Right lobe of liver (tissue), 6 donors: ENCODE data around the gene GPR52. TPM values are rescaled to one million over a fixed set of nuclear protein-coding genes. Genes with fewer than 3 reads are reported as not detected.
A peak's percentile ranks its signal among the peaks of the same experiment; 100 is the strongest.

Source experiments
- ATAC-seq, 4 donors: fragments of 200-7000 bp; cut with Tn5 transposase; one replicate each; pipeline ENCODE4 v1.9.1; 2020; ENCODE audit warnings: mild to moderate bottlenecking in 4 of 4, moderate library complexity in 4 of 4
- DNase-seq, 3 donors: peaks; one replicate each; pipeline ENCODE4 v3.0.0-alpha.2; 2020
- H3K27ac ChIP-seq, 3 donors: fragments of 200-600 bp; one replicate each; pipeline ENCODE4 v1.8.0; 2022
- H3K27me3 ChIP-seq, 2 donors: fragments of 200-600 bp; one replicate each; pipeline ENCODE4 v1.8.0; 2022
- H3K36me3 ChIP-seq, 4 donors: fragments of 200-600 bp; sonication (generic) in 1 of 4; one replicate each; pipeline versions ENCODE4 v1.5.1 to v1.8.0; 2017 to 2022; ENCODE audit warnings: control low read depth in 1 of 4
- H3K4me1 ChIP-seq, 4 donors: fragments of 200-600 bp; sonication (generic) in 1 of 4; one replicate each; pipeline versions ENCODE4 v1.5.1 to v1.8.0; 2017 to 2022; ENCODE audit warnings: control low read depth in 1 of 4
- H3K4me3 ChIP-seq, 3 donors: fragments of 200-600 bp; one replicate each; pipeline ENCODE4 v1.8.0; 2022
- H3K9me3 ChIP-seq, 4 donors: fragments of 200-600 bp; sonication (generic) in 1 of 4; one replicate each; pipeline versions ENCODE4 v1.5.1 to v1.8.0; 2017 to 2022; ENCODE audit warnings: control low read depth in 1 of 4
- POLR2A ChIP-seq: fragments of 450-650 bp; IDR thresholded peaks from one replicate; pipeline ENCODE4 v1.6.1; 2017; ENCODE audit warnings: antibody characterized with exemption, mild to moderate bottlenecking
- WGBS: methylation state at CpG from one replicate; pipeline ENCODE4 v1.1.6; 2018; ENCODE audit warnings: low coverage, low lambda C conversion rate; ENCODE audit not compliant: insufficient coverage; ENCODE audit errors: missing lambda C conversion rate; 5-methylcytosine and 5-hydroxymethylcytosine counted together
- intact Hi-C, 2 donors: fragments of 100-400 bp; cut with DNase I; formaldehyde crosslinking; loops; one replicate each; pipeline versions ENCODE4 v1.11.2 to v1.14.1; 2022
- total RNA-seq, 6 experiments: library from RNA; depleted of rRNA in 2 of 6; stranded (reverse); fragments of >200 nt in 2 of 6; fragmentation: NEBNext Ultra II Directional in 3 of 6; extraction: Animal tissue kit (Norgen Biotek cat#: 25700) in 3 of 6; gene quantifications; one replicate each; pipeline versions ENCODE4 v1.1.0 to v1.2.4, GENCODE V29; 2016 to 2023
- TF ChIP-seq, protein P1 (sequence below), 4 donors: fragments of 200-600 bp in 3 of 4; fragments of 450-650 bp in 1 of 4; IDR thresholded peaks; one replicate each; pipeline versions ENCODE4 v1.5.1 to v1.8.0; 2016 to 2022; ENCODE audit warnings: antibody characterized with exemption in 4 of 4, mild to moderate bottlenecking in 2 of 4
- donor health status: DM: no; HTN: yes; CAD: no.
- donor health status: DM: no; HTN: no; CAD: no.
- donor health status: DM: no; HTN: no; CAD: no.
- donor health status: DM: no; HTN: yes; CAD: no.
- donor health status: DM: no; HTN: yes; CAD: no.

Gene GPR52
- total RNA-seq, 6 experiments from 2014 or later, result 0.68 to 3.1 (median 0.87) TPM

- H3K27me3 ChIP-seq, result no peaks in the 10 kb centered on the region
These were observed 34.1 kb upstream of the GPR52 start for GRCh38 chr1:174413632-174414031.

DNA sequence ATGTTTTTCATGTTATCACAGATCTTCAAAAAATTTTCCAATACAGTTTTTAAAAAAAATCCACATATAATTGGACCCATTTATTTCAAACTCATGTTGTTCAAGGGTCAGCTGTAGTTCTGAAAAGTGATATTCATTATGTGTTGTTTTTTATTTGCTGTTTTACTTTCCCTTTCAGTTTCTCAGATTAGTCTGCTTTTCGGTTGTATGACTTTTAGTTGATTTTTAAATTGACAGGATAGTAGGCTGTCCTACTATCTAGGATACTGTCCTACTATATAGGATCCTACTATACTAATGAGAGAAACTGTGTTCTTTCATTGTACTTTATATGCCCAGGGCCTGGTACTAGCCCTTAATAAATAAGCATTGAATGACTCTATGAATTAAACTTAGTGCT, 33.6 kb upstream of the GPR52 start:
- TF ChIP-seq, protein P1, sequence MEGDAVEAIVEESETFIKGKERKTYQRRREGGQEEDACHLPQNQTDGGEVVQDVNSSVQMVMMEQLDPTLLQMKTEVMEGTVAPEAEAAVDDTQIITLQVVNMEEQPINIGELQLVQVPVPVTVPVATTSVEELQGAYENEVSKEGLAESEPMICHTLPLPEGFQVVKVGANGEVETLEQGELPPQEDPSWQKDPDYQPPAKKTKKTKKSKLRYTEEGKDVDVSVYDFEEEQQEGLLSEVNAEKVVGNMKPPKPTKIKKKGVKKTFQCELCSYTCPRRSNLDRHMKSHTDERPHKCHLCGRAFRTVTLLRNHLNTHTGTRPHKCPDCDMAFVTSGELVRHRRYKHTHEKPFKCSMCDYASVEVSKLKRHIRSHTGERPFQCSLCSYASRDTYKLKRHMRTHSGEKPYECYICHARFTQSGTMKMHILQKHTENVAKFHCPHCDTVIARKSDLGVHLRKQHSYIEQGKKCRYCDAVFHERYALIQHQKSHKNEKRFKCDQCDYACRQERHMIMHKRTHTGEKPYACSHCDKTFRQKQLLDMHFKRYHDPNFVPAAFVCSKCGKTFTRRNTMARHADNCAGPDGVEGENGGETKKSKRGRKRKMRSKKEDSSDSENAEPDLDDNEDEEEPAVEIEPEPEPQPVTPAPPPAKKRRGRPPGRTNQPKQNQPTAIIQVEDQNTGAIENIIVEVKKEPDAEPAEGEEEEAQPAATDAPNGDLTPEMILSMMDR (IDR thresholded peaks at IDR 0.05), result no peak
- no peak for TF ChIP-seq POLR2A
- H3K9me3 ChIP-seq, result no peaks in the 10 kb centered on the region
- H3K4me1 ChIP-seq, result no peaks in the 10 kb centered on the region
- ATAC-seq (peak; percentile 66 to 82 (median 68)), DNase-seq (no peak)
- peak overlapping the region in 2 of 3 donors; percentile 3 to 63 for H3K27ac ChIP-seq
- intact Hi-C loops, result no loop called here
- H3K4me3 ChIP-seq, result peak overlapping the region in 2 of 3 donors; percentile 33 to 37
- H3K27me3 ChIP-seq, result no peaks in the 10 kb centered on the region
- 3% methylated on average over 1 of the region's 1 CpG for WGBS
- H3K36me3 ChIP-seq, result no peaks in the 10 kb centered on the region

More at GRCh38 chr1:174413632-174414031, 34.1 kb upstream of the GPR52 start:
- peak overlapping the region in 2 of 3 donors; percentile 11 to 63 for H3K27ac ChIP-seq
- 8% methylated on average over 4 of the region's 4 CpGs for WGBS
- intact Hi-C loops, result no loop called here
- peak; percentile 98 to 99 (median 99) for ATAC-seq
- TF ChIP-seq POLR2A, result no peak
- TF ChIP-seq, protein P1 (IDR thresholded peaks at IDR 0.05), result peak; percentile 54 to 68 (median 64)
- no peak for DNase-seq
- H3K4me3 ChIP-seq, result peak overlapping the region in 2 of 3 donors; percentile 33 to 37
- no peaks in the 10 kb centered on the region for H3K36me3 ChIP-seq
- no peaks in the 10 kb centered on the region for H3K4me1 ChIP-seq
- no peaks in the 10 kb centered on the region for H3K9me3 ChIP-seq

- 87% methylated on average over 2 of the region's 2 CpGs for WGBS
- Histone ChIP-seq H3K4me1 (no peaks in the 10 kb centered on the region), H3K9me3 (no peaks in the 10 kb centered on the region), H3K4me3 (no peak overlapping the region), H3K27ac (no peak overlapping the region), H3K27me3 (no peaks in the 10 kb centered on the region), H3K36me3 (no peaks in the 10 kb centered on the region)
- TF ChIP-seq, protein P1 (IDR thresholded peaks at IDR 0.05), result no peak
- TF ChIP-seq POLR2A, result no peak
- no peak for DNase-seq
- intact Hi-C loops, result no loop called here
- no peak for ATAC-seq
These were observed 32.3 kb upstream of the GPR52 start for GRCh38 chr1:174415506-174415905.

- Histone ChIP-seq H3K27ac (no peak overlapping the region), H3K9me3 (no peaks in the 10 kb centered on the region), H3K4me3 (no peak overlapping the region), H3K27me3 (no peaks in the 10 kb centered on the region), H3K36me3 (no peaks in the 10 kb centered on the region), H3K4me1 (no peaks in the 10 kb centered on the region)
- no peak for TF ChIP-seq POLR2A
- TF ChIP-seq, protein P1 (IDR thresholded peaks at IDR 0.05), result no peak
- ATAC-seq, result no peak
- WGBS, result 87% methylated on average over 2 of the region's 2 CpGs
- DNase-seq, result no peak
- intact Hi-C loops, result no loop called here
These were observed 29.8 kb upstream of the GPR52 start for GRCh38 chr1:174417921-174418320.

DNA sequence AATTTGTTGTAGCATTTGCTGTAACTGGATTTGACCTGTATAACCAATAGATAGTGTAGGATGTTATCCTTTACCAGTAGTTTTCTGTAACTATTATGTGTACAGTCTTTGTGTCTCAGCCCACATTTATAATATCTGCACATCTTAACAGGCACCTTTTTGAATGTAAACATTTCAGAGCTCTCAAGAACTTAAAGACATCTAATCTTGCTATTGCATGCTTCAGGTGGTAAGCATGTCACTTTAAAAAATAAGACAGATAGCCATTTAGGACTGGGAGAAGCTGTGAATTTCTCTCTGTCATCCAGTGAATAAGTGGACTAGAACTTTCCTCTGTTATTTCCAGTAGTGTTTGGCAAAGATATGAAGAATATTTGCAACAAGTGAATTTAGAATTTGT, 22.6 kb upstream of the GPR52 start:
- DNase-seq, result no peak
- TF ChIP-seq POLR2A, result no peak
- TF ChIP-seq, protein P1 (IDR thresholded peaks at IDR 0.05), result no peak

More for the DNA sequence above, 22.6 kb upstream of the GPR52 start:
- no peak for ATAC-seq
- H3K4me3 ChIP-seq, result no peak overlapping the region
- H3K27me3 ChIP-seq, result no peaks in the 10 kb centered on the region
- no peaks in the 10 kb centered on the region for H3K4me1 ChIP-seq
- H3K9me3 ChIP-seq, result no peaks in the 10 kb centered on the region
- no peak overlapping the region for H3K27ac ChIP-seq
- H3K36me3 ChIP-seq, result no peaks in the 10 kb centered on the region
- intact Hi-C loops, result no loop called here
